Measurements from ENCODE around the gene NPHP4. TPM values are rescaled to one million over a fixed set of nuclear protein-coding genes. Genes with fewer than 3 reads are reported as not detected.

NPHP4 gene
- polyA plus RNA-seq, 1 of the 3 experiments (the other 2 are of a cell fraction), result 7.0 TPM

- no peak for TF ChIP-seq RXRA (IDR thresholded peaks at IDR 0.05; ENCODE audit: borderline replicate concordance, low read depth)
- no peak for TF ChIP-seq MEF2A (IDR thresholded peaks at IDR 0.05; ENCODE audit: borderline replicate concordance, low read depth)
- TF ChIP-seq ELF1 (IDR thresholded peaks at IDR 0.05), result no peak
- TF ChIP-seq SIN3A (IDR thresholded peaks at IDR 0.05; ENCODE audit: borderline replicate concordance, low read depth, low read length), result no peak
- TF ChIP-seq TEAD4 (IDR thresholded peaks at IDR 0.05; ENCODE audit: borderline replicate concordance, insufficient read depth), result no peak
- no peak for TF ChIP-seq NFIC (IDR thresholded peaks at IDR 0.05; ENCODE audit: borderline replicate concordance)
- TF ChIP-seq TAF1 (IDR thresholded peaks at IDR 0.05; ENCODE audit: borderline replicate concordance, low read depth, low read length), result no peak
- TF ChIP-seq GABPA (IDR thresholded peaks at IDR 0.05; ENCODE audit: low read depth), result no peak
- TF ChIP-seq YY1 (IDR thresholded peaks at IDR 0.05; ENCODE audit: low read depth), result no peak
- no peak for TF ChIP-seq FOXM1 (IDR thresholded peaks at IDR 0.05; ENCODE audit: low read depth)
- no peak for TF ChIP-seq JUND (IDR thresholded peaks at IDR 0.05)
- TF ChIP-seq RFX5 (IDR thresholded peaks at IDR 0.05; ENCODE audit: low read length), result no peak
- TF ChIP-seq MXI1 (IDR thresholded peaks at IDR 0.05; ENCODE audit: low read depth, low read length), result no peak
- TF ChIP-seq NRF1 (IDR thresholded peaks at IDR 0.05; ENCODE audit: low read depth, low read length), result no peak
- TF ChIP-seq GATA2 (CRISPR knock-in tag; IDR thresholded peaks at IDR 0.05), result no peak
- Histone ChIP-seq H3K27me3 (ENCODE audit: insufficient read depth) (no peaks in the 10 kb centered on the region), H3F3A (replicated peaks; ENCODE audit: insufficient read depth) (no peaks in the 10 kb centered on the region), H3K79me2 (ENCODE audit: insufficient read depth) (no peaks in the 10 kb centered on the region), H3K4me2 (no peak overlapping the region), H3K9me3 (no peaks in the 10 kb centered on the region), H3K9ac (no peak overlapping the region), H3K4me3 (ENCODE audit: low read depth in 2 of 2, low read length in 1 of 2) (no peak overlapping the region), H3K36me3 (replicated peaks in 1 of 2; ENCODE audit: control insufficient read depth in 1 of 2, insufficient read depth in 2 of 2, low read length in 1 of 2) (no peaks in the 10 kb centered on the region), H4K20me1 (ENCODE audit: insufficient read depth) (no peaks in the 10 kb centered on the region), H2AFZ (ENCODE audit: low read depth) (no peak overlapping the region), H3K4me1 (ENCODE audit: control insufficient read depth in 1 of 2, insufficient read depth in 2 of 2, low read depth in 1 of 2, low read length in 1 of 2) (peaks cover 0 to 4% of the 10 kb centered on the region in 2 experiments; a peak in 1 of 4 replicates), H3K27ac (ENCODE audit: low read depth in 2 of 2, low read length in 1 of 2) (no peak overlapping the region), H3K9me2 (no peaks in the 10 kb centered on the region)
- POLR2A ChIA-PET, result no interaction called here
- DNase-seq, result no peak
- 92% methylated on average over 7 of the region's 7 CpGs for WGBS (ENCODE audit: low lambda C conversion rate)
- CTCF ChIA-PET, result interaction anchor here (3.1 kb wide), 1 partner anchor 54 kb away, joined by 8 read pairs; no protein-coding TSS in a partner anchor
Measured at GRCh38 chr1:5921129-5921528, 71.1 kb downstream of the NPHP4 start.

GRCh38 chr1:5920201-5920600 is 72.0 kb downstream of the NPHP4 start:
- peaks cover 0 to 10% of the 10 kb centered on the region in 2 experiments; a peak in 1 of 4 replicates for H3K4me1 ChIP-seq (ENCODE audit: control insufficient read depth in 1 of 2, insufficient read depth in 2 of 2, low read depth in 1 of 2, low read length in 1 of 2)
- WGBS (ENCODE audit: low lambda C conversion rate), result 96% methylated on average over 17 of the region's 17 CpGs
- H3K36me3 ChIP-seq (replicated peaks in 1 of 2; ENCODE audit: control insufficient read depth in 1 of 2, insufficient read depth in 2 of 2, low read length in 1 of 2), result no peaks in the 10 kb centered on the region
- no peak overlapping the region for H3K9ac ChIP-seq
- ChIA-PET POLR2A (no interaction called here), CTCF (interaction anchor here (1.6 to 3.1 kb wide), 2 partner anchors 55 to 174 kb away, joined by 6 to 8 read pairs; no protein-coding TSS in a partner anchor)
- no peak overlapping the region for H3K27ac ChIP-seq (ENCODE audit: low read depth in 2 of 2, low read length in 1 of 2)
- DNase-seq, result no peak
- no peak overlapping the region for H2AFZ ChIP-seq (ENCODE audit: low read depth)
- H4K20me1 ChIP-seq (ENCODE audit: insufficient read depth), result no peaks in the 10 kb centered on the region
- no peaks in the 10 kb centered on the region for H3K27me3 ChIP-seq (ENCODE audit: insufficient read depth)
- H3K4me2 ChIP-seq, result no peak overlapping the region
- H3F3A ChIP-seq (replicated peaks; ENCODE audit: insufficient read depth), result no peaks in the 10 kb centered on the region
- no peaks in the 10 kb centered on the region for H3K9me3 ChIP-seq
- H3K4me3 ChIP-seq (ENCODE audit: low read depth in 2 of 2, low read length in 1 of 2), result no peak overlapping the region
- no peaks in the 10 kb centered on the region for H3K9me2 ChIP-seq
- H3K79me2 ChIP-seq (ENCODE audit: insufficient read depth), result no peaks in the 10 kb centered on the region
- no peak for TF ChIP-seq SMC3 (IDR thresholded peaks at IDR 0.05; ENCODE audit: low read depth, low read length)
- no peak for TF ChIP-seq USF2 (IDR thresholded peaks at IDR 0.05; ENCODE audit: borderline replicate concordance, low read depth, low read length)
- no peak for TF ChIP-seq EZH2phosphoT487 (IDR thresholded peaks at IDR 0.05; ENCODE audit: borderline replicate concordance, low read depth)
- TF ChIP-seq FOXJ3 (CRISPR knock-in tag; IDR thresholded peaks at IDR 0.05), result no peak
- TF ChIP-seq RXRA (IDR thresholded peaks at IDR 0.05; ENCODE audit: borderline replicate concordance, low read depth), result no peak
